HepG2 (cell line): ENCODE data around the gene MT4. TPM values are rescaled to one million over a fixed set of nuclear protein-coding genes. Genes with fewer than 3 reads are reported as not detected.

Experiments used
- ATAC-seq: fragments of 200-7000 bp; cut with Tn5 transposase; 3 replicates; pipeline ENCODE4 v1.9.1; 2020; ENCODE audit warnings: mild to moderate bottlenecking, moderate library complexity
- BruUV-seq: library from RNA; stranded (reverse); fragments of 400-500 nt; replicated peaks from 2 replicates; lab custom pipeline; 2021; lab: Mats Ljungman, UMichigan
- CTCF ChIA-PET: fragments of 300-600 bp; formaldehyde crosslinking; extraction: SDS; loops from one replicate; lab custom pipeline; 2021; ENCODE audit warnings: low total read pairs, inconsistent platforms, low intra/inter-chr PET ratio; lab: Yijun Ruan, JAX
- POLR2A ChIA-PET: fragments of 350-600 bp; sonication (Branson Sonifier 250); formaldehyde crosslinking; loops from one replicate; lab custom pipeline; 2020; ENCODE audit warnings: antibody characterized with exemption, inconsistent platforms; lab: Yijun Ruan, JAX
- DNase-seq: peaks from one replicate; pipeline ENCODE4 v3.0.0-alpha.2; 2015; ENCODE audit warnings: low spot score
- FAIRE-seq: peaks from 3 replicates; lab custom pipeline; 2011; peaks lifted over from hg19 to GRCh38; lab: Jason Lieb, UNC
- H2AFZ ChIP-seq: one replicate; pipeline ENCODE4 v1.6.1; 2011; ENCODE audit warnings: low read length, inconsistent platforms
- H3K27ac ChIP-seq: fragments of 300-600 bp; 3 replicates; pipeline ENCODE4 v1.8.0; 2011; ENCODE audit warnings: mixed run types, mild to moderate bottlenecking, mixed read lengths, low read length, inconsistent platforms; ENCODE audit not compliant: insufficient read depth; ENCODE audit errors: extremely low read length
- H3K27me3 ChIP-seq, 2 experiments: fragments of 200-600 bp in 1 of 2; 2 replicates in 1 of 2; 3 replicates in 1 of 2; pipeline versions ENCODE4 v1.6.0 to v1.8.0; 2011; ENCODE audit warnings: low read length in 2 of 2, mild to moderate bottlenecking in 2 of 2, moderate library complexity in 2 of 2, inconsistent platforms in 1 of 2; ENCODE audit not compliant: insufficient read depth in 2 of 2, control insufficient read depth in 1 of 2
- H3K36me3 ChIP-seq, 2 experiments: fragments of 200-600 bp in 1 of 2; replicated peaks in 1 of 2; 2 replicates in 1 of 2; 3 replicates in 1 of 2; pipeline versions ENCODE4 v1.5.1 to v1.8.0; 2011; ENCODE audit warnings: low read length in 2 of 2, inconsistent platforms in 1 of 2; ENCODE audit not compliant: insufficient read depth in 2 of 2, control insufficient read depth in 1 of 2
- H3K4me1 ChIP-seq: 2 replicates; pipeline ENCODE4 v1.5.1; 2012; ENCODE audit warnings: low read length, inconsistent platforms; ENCODE audit not compliant: insufficient read depth
- H3K4me2 ChIP-seq: 2 replicates; pipeline ENCODE4 v1.6.0; 2011; ENCODE audit warnings: low read depth, low read length, inconsistent platforms
- H3K4me3 ChIP-seq, 3 experiments: fragments of 200-600 bp in 1 of 3; sonication (generic), shearing (Covaris generic) in 1 of 3; replicated peaks in 1 of 3; 2 replicates each; pipeline ENCODE4 v1.5.1; 2011 to 2016; ENCODE audit warnings: low read length in 3 of 3, inconsistent platforms in 2 of 3, low read depth in 2 of 3, mild to moderate bottlenecking in 2 of 3, control low read depth in 1 of 3, mixed read lengths in 1 of 3; ENCODE audit not compliant: insufficient read depth in 1 of 3
- H3K79me2 ChIP-seq: one replicate; pipeline ENCODE4 v1.6.1; 2011; ENCODE audit warnings: low read length, inconsistent platforms; ENCODE audit not compliant: insufficient read depth
- H3K9ac ChIP-seq: 2 replicates; pipeline ENCODE4 v1.6.0; 2011; ENCODE audit warnings: mild to moderate bottlenecking, low read depth, low read length, inconsistent platforms; ENCODE audit not compliant: insufficient read depth
- H3K9me3 ChIP-seq: 2 replicates; pipeline ENCODE4 v1.5.1; 2012; ENCODE audit warnings: mild to moderate bottlenecking, low read length
- H4K20me1 ChIP-seq: 2 replicates; pipeline ENCODE4 v1.6.0; 2011; ENCODE audit warnings: inconsistent platforms, mild to moderate bottlenecking, low read length, moderate library complexity; ENCODE audit not compliant: insufficient read depth
- CHD4 ChIP-seq: fragments of 200-600 bp; sonication (generic); IDR thresholded peaks from 2 replicates; pipeline ENCODE4 v1.7.0; 2017; ENCODE audit warnings: mild to moderate bottlenecking, low read length, borderline replicate concordance
- EZH2 ChIP-seq: conservative IDR thresholded peaks from 2 replicates; pipeline ENCODE4 v1.6.1; 2012; ENCODE audit warnings: mild to moderate bottlenecking, low read depth, low read length, moderate library complexity
- MIXL1 ChIP-seq: IDR thresholded peaks from 2 replicates; pipeline ENCODE4 v1.6.1; 2016
- SMARCC2 ChIP-seq: fragments of 450-650 bp; IDR thresholded peaks from 2 replicates; pipeline ENCODE4 v1.6.1; 2017; ENCODE audit warnings: antibody characterized with exemption, mild to moderate bottlenecking
- SRSF1 ChIP-seq: fragments of 200-400 bp; formaldehyde crosslinking; optimal IDR thresholded peaks from 2 replicates; pipeline ENCODE3; 2017; ENCODE audit warnings: mild to moderate bottlenecking, low read depth, low read length, moderate library complexity
- WGBS: methylation state at CpG from one replicate; pipeline ENCODE4 v1.1.6; 2017; ENCODE audit warnings: low lambda C conversion rate; 5-methylcytosine and 5-hydroxymethylcytosine counted together
- in situ Hi-C: cut with HindIII; loops from 2 replicates; pipeline ENCODE4 v1.10.0; 2017; ENCODE audit warnings: low pct_unique_long_range_greater_than_20kb; ENCODE audit not compliant: extremely low pct_ligation_motif_present
- intact Hi-C: fragments of 100-400 bp; cut with micrococcal nuclease; formaldehyde crosslinking; loops from one replicate; pipeline ENCODE4 v1.10.0; 2022; ENCODE audit not compliant: unreplicated experiment
- polyA plus RNA-seq, 8 experiments: library from polyadenylated mRNA; depleted of rRNA in 3 of 8; stranded (reverse) in 7 of 8; unstranded in 1 of 8; fragments of >200 nt; fragmentation: Illumina TruSeq in 4 of 8; extraction: Trizol in 4 of 8; gene quantifications; 2 replicates each; pipeline versions ENCODE4 v1.2.1 to v1.2.3, GENCODE V29; 2011 to 2016; ENCODE audit warnings: low read depth in 4 of 8, missing spikeins in 1 of 8, mixed read lengths in 1 of 8; ENCODE audit not compliant: insufficient read depth in 1 of 8
- total RNA-seq, 5 experiments: library from RNA; depleted of rRNA; stranded (reverse); fragments of >200 nt; fragmentation: Illumina TruSeq; extraction: Trizol; gene quantifications; 2 replicates each; pipeline ENCODE4 v1.2.3, GENCODE V29; 2016; ENCODE audit warnings: low read depth in 1 of 5
- TF ChIP-seq, protein P1 (sequence below): sonication (generic); formaldehyde crosslinking; conservative IDR thresholded peaks from 2 replicates; pipeline ENCODE4 v1.8.0; 2022; ENCODE audit warnings: mild to moderate bottlenecking, moderate library complexity, missing genetic modification reagents
- TF ChIP-seq, protein P2 (sequence below), 2 experiments: sonication (generic) in 1 of 2; formaldehyde crosslinking in 1 of 2; IDR thresholded peaks; 2 replicates each; pipeline versions ENCODE4 v1.4.0 to v1.6.1; 2018 to 2020; ENCODE audit warnings: missing genetic modification reagents in 2 of 2, borderline replicate concordance in 1 of 2, low read depth in 1 of 2, mild to moderate bottlenecking in 1 of 2, missing biosample characterization in 1 of 2
- TF ChIP-seq, protein P3 (sequence below): sonication (generic); formaldehyde crosslinking; IDR thresholded peaks from 2 replicates; pipeline ENCODE4 v1.8.1; 2023; ENCODE audit warnings: missing genetic modification reagents, mild to moderate bottlenecking, borderline replicate concordance

MT4 gene
- total and polyA plus RNA-seq, 2 of the 13 experiments (the other 11 are each of a cell fraction or from before 2014, with no cell fraction given) = not detected

DNA sequence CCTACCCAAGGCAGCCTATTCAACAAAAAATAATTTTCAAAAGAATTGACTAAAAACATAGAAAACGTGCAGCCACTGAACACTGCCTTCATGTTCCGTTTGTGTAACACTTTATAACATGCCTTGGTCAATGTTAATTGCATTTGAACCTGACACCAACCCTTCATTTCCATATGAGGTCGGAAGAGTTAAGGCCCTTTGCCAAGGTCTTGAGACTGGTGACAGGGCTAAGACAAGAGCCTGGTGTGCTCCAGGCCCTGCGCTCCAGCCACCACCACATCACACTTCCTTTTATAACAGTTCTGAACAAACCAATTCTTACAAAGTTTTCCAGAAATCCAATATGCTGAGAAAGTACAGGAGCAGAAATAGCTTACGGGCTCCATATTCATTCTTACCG is 49.2 kb upstream of the MT4 start (continued):
- TF ChIP-seq SRSF1 = no peak
- TF ChIP-seq CHD4 = no peak
- TF ChIP-seq, protein P1, sequence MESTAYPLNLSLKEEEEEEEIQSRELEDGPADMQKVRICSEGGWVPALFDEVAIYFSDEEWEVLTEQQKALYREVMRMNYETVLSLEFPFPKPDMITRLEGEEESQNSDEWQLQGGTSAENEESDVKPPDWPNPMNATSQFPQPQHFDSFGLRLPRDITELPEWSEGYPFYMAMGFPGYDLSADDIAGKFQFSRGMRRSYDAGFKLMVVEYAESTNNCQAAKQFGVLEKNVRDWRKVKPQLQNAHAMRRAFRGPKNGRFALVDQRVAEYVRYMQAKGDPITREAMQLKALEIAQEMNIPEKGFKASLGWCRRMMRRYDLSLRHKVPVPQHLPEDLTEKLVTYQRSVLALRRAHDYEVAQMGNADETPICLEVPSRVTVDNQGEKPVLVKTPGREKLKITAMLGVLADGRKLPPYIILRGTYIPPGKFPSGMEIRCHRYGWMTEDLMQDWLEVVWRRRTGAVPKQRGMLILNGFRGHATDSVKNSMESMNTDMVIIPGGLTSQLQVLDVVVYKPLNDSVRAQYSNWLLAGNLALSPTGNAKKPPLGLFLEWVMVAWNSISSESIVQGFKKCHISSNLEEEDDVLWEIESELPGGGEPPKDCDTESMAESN = no peak
- no peak for TF ChIP-seq SMARCC2
- no peak for TF ChIP-seq MIXL1 (CRISPR knock-in tag)
- TF ChIP-seq, protein P2, sequence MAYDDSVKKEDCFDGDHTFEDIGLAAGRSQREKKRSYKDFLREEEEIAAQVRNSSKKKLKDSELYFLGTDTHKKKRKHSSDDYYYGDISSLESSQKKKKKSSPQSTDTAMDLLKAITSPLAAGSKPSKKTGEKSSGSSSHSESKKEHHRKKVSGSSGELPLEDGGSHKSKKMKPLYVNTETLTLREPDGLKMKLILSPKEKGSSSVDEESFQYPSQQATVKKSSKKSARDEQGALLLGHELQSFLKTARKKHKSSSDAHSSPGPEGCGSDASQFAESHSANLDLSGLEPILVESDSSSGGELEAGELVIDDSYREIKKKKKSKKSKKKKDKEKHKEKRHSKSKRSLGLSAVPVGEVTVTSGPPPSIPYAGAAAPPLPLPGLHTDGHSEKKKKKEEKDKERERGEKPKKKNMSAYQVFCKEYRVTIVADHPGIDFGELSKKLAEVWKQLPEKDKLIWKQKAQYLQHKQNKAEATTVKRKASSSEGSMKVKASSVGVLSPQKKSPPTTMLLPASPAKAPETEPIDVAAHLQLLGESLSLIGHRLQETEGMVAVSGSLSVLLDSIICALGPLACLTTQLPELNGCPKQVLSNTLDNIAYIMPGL (CRISPR knock-in tag; IDR thresholded peaks at IDR 0.05; ENCODE audit: borderline replicate concordance in 1 of 2, low read depth in 1 of 2) = no peak

DNA sequence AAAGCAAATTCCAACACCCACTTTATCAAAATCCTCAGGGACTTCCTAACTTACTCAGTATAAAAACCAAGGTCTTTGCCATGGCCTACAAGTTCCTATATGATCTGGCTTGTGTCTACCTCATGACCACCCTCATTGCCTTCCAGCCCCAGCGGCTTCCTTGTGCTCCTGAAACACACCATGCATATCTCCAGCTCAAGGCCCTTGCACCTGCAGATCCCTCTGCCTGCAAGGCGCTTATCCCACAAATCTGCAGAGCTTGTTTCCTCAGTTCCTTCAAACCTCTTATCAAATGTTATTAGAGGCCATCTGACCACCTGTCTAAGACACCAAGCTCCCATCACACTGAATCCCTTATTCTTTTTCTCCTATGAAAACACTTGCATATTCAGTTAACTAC is 47.7 kb upstream of the MT4 start:
- intact Hi-C loops (no loop called here), in situ Hi-C loops (loop anchor here (10.0 kb wide), 1 partner anchor 188 kb away; no protein-coding TSS in a partner anchor)
- Histone ChIP-seq H3K4me2 (no peak overlapping the region), H2AFZ (no peak overlapping the region), H3K4me1 (peaks cover 32% of the 10 kb centered on the region), H3K27ac (no peak overlapping the region), H3K4me3 (no peak overlapping the region), H3K36me3 (0 out of 5 replicates have a peak, but pooled peaks cover 0 to 4% of the 10 kb centered on the region in 2 experiments), H3K79me2 (no peaks in the 10 kb centered on the region), H3K9ac (no peak overlapping the region), H3K27me3 (no peaks in the 10 kb centered on the region; a peak in 1 of 5 replicates), H3K9me3 (no peaks in the 10 kb centered on the region), H4K20me1 (no peaks in the 10 kb centered on the region)
- ATAC-seq = no peak
- no peak for DNase-seq
- no peak for FAIRE-seq
- ChIA-PET POLR2A (no interaction called here), CTCF (no interaction called here)
- TF ChIP-seq, protein P3, sequence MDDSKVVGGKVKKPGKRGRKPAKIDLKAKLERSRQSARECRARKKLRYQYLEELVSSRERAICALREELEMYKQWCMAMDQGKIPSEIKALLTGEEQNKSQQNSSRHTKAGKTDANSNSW (CRISPR knock-in tag) = no peak
- no peak for TF ChIP-seq EZH2
- BruUV-seq = no TSS peak
- 96% methylated on average over 2 of the region's 2 CpGs for WGBS
